ENCODE data around the gene TXLNG.
"Not testable (repeated sequence)": the region's sequence is repeated elsewhere in the genome, so short reads cannot be mapped to it uniquely, and the experiment has no call there.

The TXLNG gene

GRCh38 chrX:16786139-16786790, at the start of gene TXLNG:
Gene TXLNG, plus strand, starts transcription at chrX:16786466. Its CDS starts 22 bp downstream, at chrX:16786488.
- peak; percentile 94 for DNase-seq (ENCODE audit: low spot score)

DNA sequence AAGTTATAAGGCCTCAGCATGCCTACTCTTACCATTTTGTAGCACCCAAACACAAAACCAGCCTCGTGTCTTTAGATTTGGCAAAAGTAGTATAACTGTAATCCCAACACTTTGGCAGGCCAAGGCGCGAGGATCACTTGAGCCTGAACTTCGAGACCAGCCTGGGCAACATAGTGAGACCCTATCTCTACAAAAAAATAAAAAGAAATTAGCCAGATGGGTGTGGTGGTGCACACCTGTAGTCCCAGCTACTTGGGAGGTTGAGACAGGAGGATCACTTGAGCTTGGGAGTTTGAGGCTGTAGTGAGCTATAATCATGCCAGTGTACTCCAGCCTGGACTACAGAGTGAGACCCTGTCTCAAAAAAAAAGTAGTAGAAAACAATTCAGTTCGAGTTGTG, 49.2 kb upstream of the TXLNG start:
- no peak for DNase-seq (ENCODE audit: low spot score)

DNA sequence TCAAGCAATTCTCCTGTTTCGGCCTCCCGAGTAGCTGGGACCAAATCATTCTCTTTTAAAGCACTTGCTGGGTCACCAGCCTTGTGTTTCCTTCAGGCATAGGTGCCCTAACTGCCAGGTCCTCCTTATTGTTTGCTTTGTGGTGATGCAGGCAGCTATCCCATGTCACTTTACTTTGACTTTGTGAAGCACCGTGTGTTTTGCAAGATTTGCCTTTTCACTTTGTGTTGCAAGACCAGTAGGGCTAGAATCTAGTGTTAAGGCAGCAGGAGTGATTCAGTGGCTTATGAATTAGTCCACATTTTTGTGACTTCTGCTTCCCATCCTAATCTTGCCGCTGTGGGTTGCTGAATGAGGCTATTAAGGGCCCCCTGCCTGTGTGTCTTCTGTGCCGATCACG, 46.7 kb upstream of the TXLNG start:
- no peak for DNase-seq (ENCODE audit: low spot score)

- DNase-seq (ENCODE audit: low spot score) = no peak
Observed at GRCh38 chrX:16743604-16744325, 42.5 kb upstream of the TXLNG start.

DNA sequence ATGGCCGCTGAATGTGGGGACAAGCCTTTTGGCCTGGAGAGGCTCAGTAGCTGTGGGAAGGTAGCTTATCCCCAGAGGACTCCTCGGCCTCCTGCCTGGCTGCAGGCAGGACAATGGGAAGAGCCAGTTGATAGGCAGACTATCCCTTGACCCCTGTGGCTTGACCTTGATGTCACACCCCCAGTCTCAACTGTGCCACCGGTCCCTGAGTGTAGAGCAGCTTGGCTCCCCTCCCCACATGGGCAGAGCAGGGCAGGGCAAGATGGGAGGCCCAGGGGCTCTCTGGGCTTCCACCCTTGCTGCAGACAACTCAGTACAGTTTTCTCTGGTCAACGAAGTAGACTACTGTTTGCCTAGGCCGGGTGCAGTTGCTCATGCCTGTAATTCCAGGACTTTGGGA, 41.2 kb upstream of the TXLNG start:
- no peak for DNase-seq (ENCODE audit: low spot score)

DNA sequence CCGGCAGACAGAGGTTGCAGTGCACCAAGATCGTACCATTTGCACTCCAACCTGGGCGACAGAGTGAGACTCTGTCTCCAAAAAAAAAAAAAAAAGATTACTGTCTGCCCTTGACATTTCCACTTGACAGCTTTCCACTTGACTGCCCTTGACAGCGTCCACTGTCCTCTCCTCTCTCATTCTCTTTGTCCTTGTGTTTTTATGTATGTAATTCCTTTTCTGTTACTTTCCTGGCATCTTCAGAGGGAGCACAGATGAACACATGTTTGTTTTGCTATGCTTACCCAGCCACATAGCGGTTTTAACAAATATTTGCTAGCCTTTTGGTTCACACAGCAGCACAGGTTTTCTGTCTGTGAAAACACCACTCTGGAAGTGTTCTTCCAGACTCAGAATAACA, 40.6 kb upstream of the TXLNG start:
- no peak for DNase-seq (ENCODE audit: low spot score)

- no peak for DNase-seq (ENCODE audit: low spot score)
Observed at GRCh38 chrX:16748425-16748824, 37.8 kb upstream of the TXLNG start.

GRCh38 chrX:16750136-16750535, 36.1 kb upstream of the TXLNG start:
- no peak for DNase-seq (ENCODE audit: low spot score)

GRCh38 chrX:16754019-16754418, 32.2 kb upstream of the TXLNG start:
- peak; percentile 13 for DNase-seq (ENCODE audit: low spot score)

DNA sequence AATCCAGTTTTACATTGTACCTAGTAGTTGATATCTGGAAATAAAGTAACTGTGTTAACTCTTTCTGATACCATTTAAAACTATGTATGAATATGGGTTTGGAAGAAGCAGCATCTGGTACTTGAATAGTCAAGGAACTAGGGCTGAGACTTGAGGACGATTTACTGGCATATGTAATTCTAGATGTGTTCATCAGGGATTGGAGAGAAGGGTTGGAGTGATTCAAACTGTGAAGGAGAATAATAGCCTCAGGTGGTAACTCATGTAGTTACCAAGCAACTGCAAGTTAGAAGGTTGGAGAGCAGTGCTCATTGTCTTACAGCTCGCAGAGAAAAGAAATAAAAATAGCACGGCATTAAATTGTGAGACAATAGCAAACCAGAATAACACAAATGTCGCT, 29.5 kb upstream of the TXLNG start:
- DNase-seq (ENCODE audit: low spot score) = no peak

DNA sequence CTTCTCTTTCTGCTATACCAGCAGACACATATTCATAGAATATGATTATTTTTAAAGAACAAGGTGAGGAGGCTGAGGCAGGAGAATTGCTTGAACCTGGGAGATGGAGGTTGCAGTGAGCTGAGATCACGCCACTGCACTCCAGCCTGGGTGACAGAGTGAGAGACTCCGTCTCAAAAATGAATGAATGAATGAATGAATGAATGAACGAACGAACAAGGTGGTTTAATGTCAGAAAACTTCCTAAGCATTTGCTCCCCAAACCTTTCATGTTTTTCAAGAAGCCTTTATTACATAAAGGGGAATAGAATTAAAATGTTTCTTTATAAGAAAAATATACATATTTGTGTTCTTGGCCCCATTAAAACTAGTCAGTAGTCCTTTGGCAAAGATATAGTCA, 24.8 kb upstream of the TXLNG start:
- DNase-seq (ENCODE audit: low spot score) = not testable (repeated sequence)

DNA sequence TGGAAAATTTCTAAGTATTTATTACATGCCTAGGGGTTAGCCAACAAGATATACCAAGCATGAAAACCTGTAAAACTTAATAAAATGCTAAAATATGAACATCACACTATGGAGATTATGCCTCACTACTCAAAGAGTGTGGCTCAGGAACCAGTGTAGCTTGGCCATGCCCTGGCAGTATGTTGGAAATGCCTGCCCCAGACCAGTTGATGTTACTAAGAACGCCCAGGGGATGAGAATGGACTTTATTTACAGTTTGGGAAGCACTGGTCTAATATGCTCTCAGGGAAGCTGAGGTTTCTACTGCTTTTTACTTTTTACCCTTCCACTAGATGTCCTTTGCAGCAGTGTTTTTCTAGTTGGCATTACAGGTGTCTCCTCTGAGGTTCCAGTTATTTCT, 23.7 kb upstream of the TXLNG start:
- DNase-seq (ENCODE audit: low spot score) = no peak

DNA sequence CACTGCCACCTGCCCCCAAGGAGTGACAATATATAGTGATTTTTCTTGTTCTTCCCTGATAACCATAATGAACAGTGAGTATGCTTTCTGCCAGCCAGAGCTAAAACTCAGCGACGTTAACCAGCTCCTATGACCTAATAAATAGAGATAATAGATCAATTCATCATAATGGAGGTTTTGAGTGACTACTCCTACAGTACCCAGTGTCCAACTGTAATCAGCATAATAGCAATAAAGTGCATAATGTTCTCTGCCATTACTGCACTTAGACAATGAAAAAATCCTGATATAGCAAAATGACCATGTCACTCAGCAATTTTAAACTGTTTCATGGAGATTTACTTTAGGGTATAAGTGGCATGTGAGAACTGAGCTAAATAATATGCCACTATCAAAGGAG, 20.7 kb upstream of the TXLNG start:
- no peak for DNase-seq (ENCODE audit: low spot score)

GRCh38 chrX:16770970-16771482, 15.2 kb upstream of the TXLNG start:
- no peak for DNase-seq (ENCODE audit: low spot score)

GRCh38 chrX:16771483-16772398, 14.5 kb upstream of the TXLNG start:
- DNase-seq (ENCODE audit: low spot score) = peak; percentile 64

DNA sequence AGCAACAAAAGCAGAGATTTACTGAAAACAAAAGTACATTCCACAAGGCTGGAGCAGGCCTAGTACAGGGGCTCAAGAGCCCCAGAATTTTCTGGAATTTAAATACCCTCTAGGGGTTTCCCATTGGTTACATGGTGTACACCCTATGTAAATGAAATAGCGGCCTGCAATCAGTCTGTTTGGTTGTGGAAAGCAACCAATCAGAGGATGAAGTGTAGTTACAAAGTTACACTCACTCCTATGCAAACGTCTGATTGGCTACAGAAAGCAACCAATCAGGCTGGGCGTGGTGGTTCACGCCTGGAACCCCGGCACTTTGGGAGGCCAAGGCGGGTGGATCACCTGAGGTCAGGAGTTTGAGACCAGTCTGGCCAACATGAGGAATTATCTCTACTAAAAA, 13.8 kb upstream of the TXLNG start:
- no peak for DNase-seq (ENCODE audit: low spot score)

DNA sequence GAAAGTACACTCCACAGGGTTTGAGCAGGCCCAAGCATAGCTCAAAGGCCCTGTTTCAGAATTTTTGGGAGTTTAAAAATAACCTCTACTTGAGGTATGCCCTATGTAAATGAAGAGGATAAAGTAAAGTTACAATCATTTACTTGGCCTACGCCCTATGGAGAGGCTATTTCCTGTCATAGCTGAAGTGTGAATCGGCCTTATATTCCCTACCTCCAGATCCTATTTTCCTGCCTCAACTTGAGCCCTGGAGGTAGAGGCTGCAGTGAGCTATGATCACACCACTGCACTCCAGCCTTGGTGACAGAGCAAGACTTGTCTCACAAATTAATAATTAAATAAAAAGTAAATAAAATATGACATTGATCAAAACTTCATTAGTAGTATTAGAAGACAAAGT, 11.5 kb upstream of the TXLNG start:
- no peak for DNase-seq (ENCODE audit: low spot score)

- no peak for DNase-seq (ENCODE audit: low spot score)
Observed at GRCh38 chrX:16778545-16778944, 7.7 kb upstream of the TXLNG start.

GRCh38 chrX:16778993-16779392, 7.3 kb upstream of the TXLNG start:
- no peak for DNase-seq (ENCODE audit: low spot score)

- not testable (repeated sequence) for DNase-seq (ENCODE audit: low spot score)
Observed at GRCh38 chrX:16779815-16780214, 6.5 kb upstream of the TXLNG start.

DNA sequence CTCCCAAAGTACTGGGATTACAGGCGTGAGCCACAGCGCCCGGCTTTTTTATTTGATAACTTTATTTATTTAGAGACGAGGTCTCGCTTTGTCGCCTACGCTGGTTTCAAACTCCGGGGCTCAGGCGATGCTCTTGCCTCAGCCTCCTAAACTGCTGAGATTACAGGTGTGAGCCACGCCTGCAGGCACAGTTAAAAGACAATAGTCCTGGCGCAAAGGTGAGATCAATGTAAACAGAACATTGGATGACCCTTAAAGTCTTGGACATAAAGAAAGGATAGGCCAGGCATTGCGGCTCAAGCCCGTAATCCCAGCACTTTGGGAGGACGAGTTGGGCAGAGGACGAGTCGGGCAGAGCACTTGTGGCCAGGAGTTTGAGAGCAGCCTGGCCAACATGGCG, 2.8 kb upstream of the TXLNG start:
- DNase-seq (ENCODE audit: low spot score) = no peak

GRCh38 chrX:16784440-16784839, 1.8 kb upstream of the TXLNG start:
- not testable (repeated sequence) for DNase-seq (ENCODE audit: low spot score)

All from COLO829 (cell line).